ENCODE data around the gene ARX.

GRCh38 chrX:25049971-25050370, 34.2 kb upstream of the ARX start:
- TF ChIP-seq REST (IDR thresholded peaks at IDR 0.05; ENCODE audit: insufficient read depth in 1 of 2, low read depth in 2 of 2, low read length in 2 of 2): no peak
- TF ChIP-seq SIN3A (IDR thresholded peaks at IDR 0.05; ENCODE audit: borderline replicate concordance, insufficient read depth, low read length): no peak
- TF ChIP-seq POLR2AphosphoS5 (IDR thresholded peaks at IDR 0.05; ENCODE audit: low read depth, low read length): no peak
- no peak for TF ChIP-seq TAF1 (IDR thresholded peaks at IDR 0.05; ENCODE audit: borderline replicate concordance, insufficient read depth, low read length)
- no peak for TF ChIP-seq FOXP2 (optimal IDR thresholded peaks at IDR 0.05; ENCODE audit: borderline replicate concordance, extremely low read depth, extremely low read length, insufficient read depth)
